ENCODE results near the gene LYZL6. TPM values are rescaled to one million over a fixed set of nuclear protein-coding genes. Genes with fewer than 3 reads are reported as not detected.

LYZL6 gene
- total RNA-seq, 1 experiment from 2014 or later: not detected

DNA sequence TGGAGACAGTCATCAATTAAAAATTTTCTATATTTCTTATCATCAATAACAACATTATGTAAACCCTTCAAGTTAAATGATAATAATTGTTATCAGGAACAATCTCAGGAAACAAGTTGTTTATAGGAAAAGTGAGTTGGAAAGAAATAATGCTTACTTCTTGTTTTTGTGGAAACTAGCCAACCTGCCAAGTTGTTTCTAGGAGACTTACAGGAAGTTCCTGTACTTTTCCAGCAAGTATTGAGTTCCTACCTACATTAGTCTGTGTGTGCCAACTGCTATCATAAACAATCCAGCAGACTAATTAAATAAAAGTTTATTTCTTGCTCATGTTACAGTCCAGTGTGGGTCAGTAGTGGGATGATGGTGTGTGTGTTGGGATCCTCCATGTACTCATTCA, 44.7 kb upstream of the LYZL6 start:
- Histone ChIP-seq H3K27ac (ENCODE audit: low read length) (no peak overlapping the region), H3K9me3 (ENCODE audit: control insufficient read depth, insufficient read depth, low read depth, low read length) (no peaks in the 10 kb centered on the region), H3K4me1 (ENCODE audit: control insufficient read depth, insufficient read depth, low read length) (no peaks in the 10 kb centered on the region), H3K36me3 (ENCODE audit: control insufficient read depth, insufficient read depth, low read length) (no peaks in the 10 kb centered on the region), H3K27me3 (ENCODE audit: control insufficient read depth, insufficient read depth, low read length) (no peaks in the 10 kb centered on the region; the same call in 1 of the 2 replicates), H3K4me3 (ENCODE audit: low read depth in 2 of 2, low read length in 2 of 2) (no peak overlapping the region)
- no TSS peak for BruUV-seq (replicated peaks)
- no peak for TF ChIP-seq TCF7L2 (IDR thresholded peaks at IDR 0.05; ENCODE audit: low read depth, low read length)
- TF ChIP-seq CTCF (IDR thresholded peaks at IDR 0.05): no peak
- no peak for TF ChIP-seq POLR2AphosphoS5 (IDR thresholded peaks at IDR 0.05; ENCODE audit: low read depth, low read length)
- no peak for TF ChIP-seq REST (IDR thresholded peaks at IDR 0.05; ENCODE audit: insufficient read depth in 1 of 2, low read depth in 2 of 2, low read length in 1 of 2)
- no peak for TF ChIP-seq SIN3A (IDR thresholded peaks at IDR 0.05; ENCODE audit: borderline replicate concordance, insufficient read depth, low read depth, low read length)
- intact Hi-C loops (cut with micrococcal nuclease; ENCODE audit: unreplicated experiment): no loop called here
- ATAC-seq (no peak), DNase-seq (ENCODE audit: low read depth, low spot score) (no peak)
- ChIA-PET POLR2A (no interaction called here), CTCF (no interaction called here)
- in situ Hi-C loops (cut with HindIII; ENCODE audit: low pct_unique_long_range_greater_than_20kb, low sequenced_read_pairs): no loop called here

DNA sequence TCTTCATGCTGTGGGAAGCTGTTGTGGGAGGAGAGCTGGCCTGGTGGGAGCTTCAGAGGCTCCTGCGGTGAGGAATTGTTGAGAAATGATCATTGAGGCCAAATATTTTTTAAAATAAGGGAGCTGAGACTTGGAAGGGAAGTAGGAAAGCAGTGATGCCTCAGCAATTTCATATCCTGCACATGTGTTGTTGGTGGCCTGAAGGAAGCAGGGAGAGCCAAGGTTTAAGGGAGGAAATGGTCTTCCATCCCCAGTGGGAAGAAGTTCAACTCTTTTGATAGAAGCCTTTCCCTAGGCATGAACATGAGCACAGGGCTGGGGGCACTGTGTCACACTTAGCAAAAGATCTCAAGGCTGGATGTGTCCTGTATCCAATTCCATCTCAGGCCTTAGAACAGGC, 43.1 kb upstream of the LYZL6 start, which contains the start of gene CCL14:
TSS of gene CCL14 (minus strand) at position 87 of the 400 bp plus-strand sequence. CDS start at position 7, 80 bp downstream.
- ChIA-PET CTCF (interaction anchor here (1.3 kb wide), 1 partner anchor 11 kb away, joined by 3 read pairs; no protein-coding TSS in a partner anchor), POLR2A (no interaction called here)
- Histone ChIP-seq H3K27ac (ENCODE audit: low read length) (no peak within 1 kb of the TSS), H3K4me1 (ENCODE audit: control insufficient read depth, insufficient read depth, low read length) (no peaks in the 10 kb centered on the region), H3K27me3 (ENCODE audit: control insufficient read depth, insufficient read depth, low read length) (no peaks in the 10 kb centered on the region; the same call in 1 of the 2 replicates), H3K36me3 (ENCODE audit: control insufficient read depth, insufficient read depth, low read length) (no peaks in the 10 kb centered on the region), H3K4me3 (ENCODE audit: low read depth in 2 of 2, low read length in 2 of 2) (no peak within 1 kb of the TSS), H3K9me3 (ENCODE audit: control insufficient read depth, insufficient read depth, low read depth, low read length) (no peaks in the 10 kb centered on the region)
- no peak for DNase-seq (ENCODE audit: low read depth, low spot score)
- no TSS peak for BruUV-seq (replicated peaks)
- TF ChIP-seq TCF7L2 (IDR thresholded peaks at IDR 0.05; ENCODE audit: low read depth, low read length): no peak
- intact Hi-C loops (cut with micrococcal nuclease; ENCODE audit: unreplicated experiment): no loop called here
- ATAC-seq: no peak
- in situ Hi-C loops (cut with HindIII; ENCODE audit: low pct_unique_long_range_greater_than_20kb, low sequenced_read_pairs): no loop called here

DNA sequence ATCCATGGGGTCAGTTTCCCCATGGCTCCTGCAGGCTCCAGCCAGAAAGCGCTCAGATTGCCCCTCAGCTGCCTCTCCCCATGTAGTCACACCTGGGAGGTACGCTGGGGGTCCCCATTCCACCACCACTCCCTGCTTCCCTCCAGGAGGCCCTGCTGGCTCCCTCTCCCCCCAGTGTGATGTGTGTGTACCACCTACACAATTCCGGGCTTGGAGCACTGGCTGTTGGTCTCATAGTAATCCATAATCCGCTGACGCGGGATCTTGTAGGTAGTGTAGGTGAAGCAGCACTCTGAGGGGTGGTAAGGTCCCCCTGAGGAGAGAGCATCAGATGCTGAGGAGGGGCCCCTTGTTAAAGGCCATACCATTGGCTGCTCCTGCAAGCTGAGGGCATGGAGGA, 40.6 kb upstream of the LYZL6 start:
- Histone ChIP-seq H3K27me3 (ENCODE audit: control insufficient read depth, insufficient read depth, low read length) (no peaks in the 10 kb centered on the region; the same call in 1 of the 2 replicates), H3K36me3 (ENCODE audit: control insufficient read depth, insufficient read depth, low read length) (no peaks in the 10 kb centered on the region), H3K9me3 (ENCODE audit: control insufficient read depth, insufficient read depth, low read depth, low read length) (no peaks in the 10 kb centered on the region), H3K4me1 (ENCODE audit: control insufficient read depth, insufficient read depth, low read length) (no peaks in the 10 kb centered on the region), H3K4me3 (ENCODE audit: low read depth in 2 of 2, low read length in 2 of 2) (no peak overlapping the region), H3K27ac (ENCODE audit: low read length) (no peak overlapping the region)
- TF ChIP-seq SIN3A (IDR thresholded peaks at IDR 0.05; ENCODE audit: borderline replicate concordance, insufficient read depth, low read depth, low read length): no peak
- TF ChIP-seq CTCF (IDR thresholded peaks at IDR 0.05): no peak
- no peak for TF ChIP-seq REST (IDR thresholded peaks at IDR 0.05; ENCODE audit: insufficient read depth in 1 of 2, low read depth in 2 of 2, low read length in 1 of 2)
- TF ChIP-seq TCF7L2 (IDR thresholded peaks at IDR 0.05; ENCODE audit: low read depth, low read length): no peak
- TF ChIP-seq POLR2AphosphoS5 (IDR thresholded peaks at IDR 0.05; ENCODE audit: low read depth, low read length): no peak
- ChIA-PET CTCF (interaction anchor here (0.6 kb wide), 1 partner anchor 32 kb away, joined by 3 read pairs; no protein-coding TSS in a partner anchor), POLR2A (no interaction called here)
- no peak for ATAC-seq
- DNase-seq (ENCODE audit: low read depth, low spot score): no peak
- intact Hi-C loops (cut with micrococcal nuclease; ENCODE audit: unreplicated experiment): no loop called here
- BruUV-seq (replicated peaks): no TSS peak
- in situ Hi-C loops (cut with HindIII; ENCODE audit: low pct_unique_long_range_greater_than_20kb, low sequenced_read_pairs): no loop called here
